WI38 (cell line): ENCODE measurements around the gene SLC27A1.

Experiments
- H3K4me3 ChIP-seq: 2 replicates; pipeline ENCODE4 v1.5.1; 2011; ENCODE audit warnings: low read depth, mild to moderate bottlenecking, control low read depth, low read length
- TF ChIP-seq, protein P1 (sequence below): IDR thresholded peaks from 2 replicates; pipeline ENCODE4 v1.5.1; 2012; ENCODE audit warnings: low read depth, mild to moderate bottlenecking, control low read depth, low read length

SLC27A1 gene

DNA sequence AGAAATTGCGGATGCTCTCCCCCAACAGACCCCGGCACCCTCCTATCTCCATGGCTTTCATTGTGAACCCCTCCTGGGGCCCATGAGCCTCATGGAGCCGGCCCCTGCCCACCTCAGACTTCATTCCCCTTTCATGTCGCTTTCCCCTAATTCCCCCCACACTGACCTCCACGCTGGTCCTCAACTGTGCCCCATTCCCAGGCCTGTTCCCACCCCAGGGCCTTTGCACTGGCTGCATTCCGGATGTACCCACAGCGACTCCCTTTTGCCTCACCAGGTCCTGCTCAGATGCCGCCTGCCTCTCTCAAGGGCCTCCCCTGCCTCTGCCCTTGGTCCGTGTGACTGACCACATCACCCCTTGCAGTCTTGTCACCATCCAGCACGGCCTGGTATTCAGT is 13.3 kb downstream of the SLC27A1 start:
- H3K4me3 ChIP-seq = no peak overlapping the region
- TF ChIP-seq, protein P1, sequence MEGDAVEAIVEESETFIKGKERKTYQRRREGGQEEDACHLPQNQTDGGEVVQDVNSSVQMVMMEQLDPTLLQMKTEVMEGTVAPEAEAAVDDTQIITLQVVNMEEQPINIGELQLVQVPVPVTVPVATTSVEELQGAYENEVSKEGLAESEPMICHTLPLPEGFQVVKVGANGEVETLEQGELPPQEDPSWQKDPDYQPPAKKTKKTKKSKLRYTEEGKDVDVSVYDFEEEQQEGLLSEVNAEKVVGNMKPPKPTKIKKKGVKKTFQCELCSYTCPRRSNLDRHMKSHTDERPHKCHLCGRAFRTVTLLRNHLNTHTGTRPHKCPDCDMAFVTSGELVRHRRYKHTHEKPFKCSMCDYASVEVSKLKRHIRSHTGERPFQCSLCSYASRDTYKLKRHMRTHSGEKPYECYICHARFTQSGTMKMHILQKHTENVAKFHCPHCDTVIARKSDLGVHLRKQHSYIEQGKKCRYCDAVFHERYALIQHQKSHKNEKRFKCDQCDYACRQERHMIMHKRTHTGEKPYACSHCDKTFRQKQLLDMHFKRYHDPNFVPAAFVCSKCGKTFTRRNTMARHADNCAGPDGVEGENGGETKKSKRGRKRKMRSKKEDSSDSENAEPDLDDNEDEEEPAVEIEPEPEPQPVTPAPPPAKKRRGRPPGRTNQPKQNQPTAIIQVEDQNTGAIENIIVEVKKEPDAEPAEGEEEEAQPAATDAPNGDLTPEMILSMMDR = no peak

DNA sequence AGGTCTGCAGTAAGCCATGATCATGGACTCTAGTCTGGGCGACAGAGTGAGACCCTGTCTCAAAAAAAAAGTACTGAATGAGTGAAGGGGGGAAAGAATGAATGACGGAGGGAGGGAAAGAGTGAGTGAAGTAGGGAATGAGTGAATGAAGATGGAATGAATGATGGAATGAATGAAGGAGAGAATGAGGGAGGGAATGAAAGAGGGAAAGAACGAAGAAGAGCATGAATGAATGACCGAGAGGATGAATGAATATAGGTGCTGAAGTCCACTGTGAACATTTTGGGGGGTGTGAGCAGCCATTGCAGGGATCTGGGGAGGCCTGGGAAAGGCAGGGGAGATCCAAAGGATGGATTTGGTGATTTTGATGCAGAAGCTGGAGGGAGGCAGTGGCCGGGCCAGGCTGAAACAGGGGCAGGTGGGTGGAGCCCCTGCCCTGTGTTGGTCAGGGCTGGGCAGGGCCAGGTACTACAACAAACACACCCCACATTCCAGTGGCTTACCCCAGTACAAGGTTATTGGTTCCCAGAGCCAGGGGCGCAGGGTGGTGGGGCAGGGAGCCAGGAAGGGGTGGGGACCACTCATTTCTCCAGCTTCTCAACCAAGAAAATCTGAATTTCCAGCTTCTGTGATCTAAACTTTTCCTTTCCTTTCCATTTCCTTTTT is 14.3 kb downstream of the SLC27A1 start:
- no peak overlapping the region for H3K4me3 ChIP-seq
- TF ChIP-seq, protein P1 = no peak

DNA sequence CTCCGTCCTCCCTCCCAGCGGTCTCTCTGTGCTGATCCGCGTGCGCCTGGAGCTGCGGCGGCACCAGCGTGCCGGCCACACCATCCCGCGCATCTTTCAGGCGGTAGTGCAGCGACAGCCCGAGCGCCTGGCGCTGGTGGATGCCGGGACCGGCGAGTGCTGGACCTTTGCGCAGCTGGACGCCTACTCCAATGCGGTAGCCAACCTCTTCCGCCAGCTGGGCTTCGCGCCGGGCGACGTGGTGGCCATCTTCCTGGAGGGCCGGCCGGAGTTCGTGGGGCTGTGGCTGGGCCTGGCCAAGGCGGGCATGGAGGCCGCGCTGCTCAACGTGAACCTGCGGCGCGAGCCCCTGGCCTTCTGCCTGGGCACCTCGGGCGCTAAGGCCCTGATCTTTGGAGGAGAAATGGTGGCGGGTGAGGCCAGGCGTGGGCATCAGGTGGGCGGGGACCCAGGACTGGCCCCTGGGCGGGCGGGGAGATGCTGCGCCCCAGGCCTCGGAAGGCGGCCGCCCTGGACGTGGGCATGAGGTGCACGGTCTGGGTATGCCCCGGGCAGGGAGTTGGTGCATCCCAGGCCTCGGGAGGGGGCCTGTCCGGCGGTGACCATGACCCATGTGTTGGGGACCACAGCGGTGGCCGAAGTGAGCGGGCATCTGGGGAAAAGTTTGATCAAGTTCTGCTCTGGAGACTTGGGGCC is 16.4 kb downstream of the SLC27A1 start:
- TF ChIP-seq, protein P1 = no peak
- H3K4me3 ChIP-seq = no peak overlapping the region

DNA sequence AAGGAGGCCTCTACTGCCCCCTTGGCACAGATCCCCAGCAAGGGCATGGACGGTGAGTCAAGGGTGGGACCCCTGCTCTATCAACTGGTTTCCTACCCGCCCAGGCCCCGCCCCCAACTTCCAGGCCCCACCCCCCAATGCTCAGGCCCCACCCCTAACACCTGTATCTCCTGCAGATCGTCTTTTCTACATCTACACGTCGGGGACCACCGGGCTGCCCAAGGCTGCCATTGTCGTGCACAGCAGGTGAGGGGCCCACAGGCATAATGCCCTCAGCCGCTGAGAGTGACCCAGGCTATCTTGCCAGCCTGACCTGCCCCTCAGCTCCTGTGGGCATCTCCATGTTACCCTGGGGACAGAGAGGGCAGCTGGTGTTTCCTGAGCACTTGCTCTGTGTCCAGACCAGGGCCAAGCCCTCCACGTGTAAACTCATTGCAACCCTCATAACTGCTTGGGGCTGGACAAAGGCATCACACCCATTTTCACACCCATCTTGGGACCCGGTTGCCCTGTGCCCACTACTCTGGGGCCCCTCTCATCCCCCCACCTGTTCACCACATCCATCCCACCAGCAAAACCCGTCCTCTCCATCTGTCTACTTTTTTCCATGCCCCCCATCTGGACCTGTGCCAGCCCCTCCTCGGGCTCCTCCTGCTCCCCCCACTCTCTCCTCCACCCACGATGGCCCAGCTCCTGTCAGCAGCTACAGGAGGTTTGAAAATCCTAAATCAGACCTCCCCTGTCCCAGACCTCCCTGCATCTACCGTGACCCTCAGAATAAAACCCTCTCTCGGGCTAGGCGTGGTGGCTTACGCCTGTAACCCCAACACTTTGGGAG is 17.2 kb downstream of the SLC27A1 start:
- TF ChIP-seq, protein P1 = no peak
- H3K4me3 ChIP-seq = no peak overlapping the region

DNA sequence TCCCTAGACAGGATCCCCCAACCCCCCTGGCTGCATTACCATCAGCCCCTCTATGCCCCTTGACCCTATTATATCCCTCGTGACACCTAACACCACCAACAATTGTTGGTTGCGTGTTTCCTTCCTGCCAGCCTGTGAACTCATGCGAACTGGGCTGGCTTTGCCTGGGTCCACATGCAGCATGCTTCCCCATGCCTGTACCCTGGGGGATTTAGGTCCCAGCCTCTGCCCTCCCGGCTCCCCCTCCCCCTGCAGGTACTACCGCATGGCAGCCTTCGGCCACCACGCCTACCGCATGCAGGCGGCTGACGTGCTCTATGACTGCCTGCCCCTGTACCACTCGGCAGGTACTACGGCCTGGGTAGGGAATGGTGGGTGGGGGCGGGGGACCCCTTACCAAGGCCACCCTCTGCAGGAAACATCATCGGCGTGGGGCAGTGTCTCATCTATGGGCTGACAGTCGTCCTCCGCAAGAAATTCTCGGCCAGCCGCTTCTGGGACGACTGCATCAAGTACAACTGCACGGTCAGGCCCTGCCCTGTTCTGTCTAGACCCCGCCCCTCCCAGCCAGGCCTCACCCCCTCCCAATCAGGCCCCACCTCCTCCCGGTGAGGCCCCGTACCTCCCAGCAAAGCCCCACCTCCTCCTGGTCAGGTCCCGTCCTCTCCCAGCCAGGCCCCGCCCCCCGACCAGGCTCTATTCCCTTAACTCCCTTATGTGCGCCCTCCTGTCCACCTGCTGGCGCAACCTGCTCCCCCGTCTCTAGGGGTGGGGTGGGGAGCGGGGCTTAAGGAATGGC is 18.5 kb downstream of the SLC27A1 start:
- H3K4me3 ChIP-seq = no peak overlapping the region
- TF ChIP-seq, protein P1 = no peak

DNA sequence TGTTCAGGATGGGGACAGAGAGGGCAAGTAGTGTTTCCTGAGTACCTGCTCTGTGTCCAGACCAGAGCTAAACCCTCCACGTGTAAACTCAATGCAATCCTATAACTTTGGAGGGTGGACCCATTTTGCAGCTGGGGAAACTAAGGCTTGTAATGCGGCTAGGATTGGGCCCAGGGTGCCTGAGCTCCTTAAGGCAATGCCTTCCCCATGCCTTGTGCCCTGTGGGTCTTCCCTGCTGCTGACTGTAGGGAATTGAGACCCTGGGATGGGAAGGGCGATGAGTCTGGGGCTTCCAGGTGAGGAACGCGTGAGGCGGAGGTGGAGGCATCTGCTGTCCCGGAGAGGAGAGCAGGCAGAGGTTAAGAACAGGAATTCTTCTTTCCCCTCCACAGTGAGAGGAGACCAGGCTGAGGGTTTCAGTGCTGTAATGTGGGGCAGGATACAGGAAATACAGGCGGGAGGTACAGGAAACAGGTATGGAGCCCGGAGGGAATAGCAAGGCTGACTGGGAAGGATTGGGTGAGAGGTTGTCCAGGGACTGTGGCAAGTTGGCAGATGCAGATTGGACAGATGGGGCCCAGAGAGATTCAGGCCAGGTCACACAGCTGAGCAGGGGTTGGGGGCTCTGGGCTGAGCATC is 19.2 kb downstream of the SLC27A1 start:
- H3K4me3 ChIP-seq = no peak overlapping the region
- TF ChIP-seq, protein P1 = no peak
